ENCODE data around the gene FBXL15. TPM values are rescaled to one million over a fixed set of nuclear protein-coding genes. Genes with fewer than 3 reads are reported as not detected.

The FBXL15 gene
- total and polyA plus RNA-seq, 9 of the 15 experiments (the other 6 are each of a cell fraction or from before 2014, with no cell fraction given), result 0.08 to 25.9 (median 3.5) TPM

DNA sequence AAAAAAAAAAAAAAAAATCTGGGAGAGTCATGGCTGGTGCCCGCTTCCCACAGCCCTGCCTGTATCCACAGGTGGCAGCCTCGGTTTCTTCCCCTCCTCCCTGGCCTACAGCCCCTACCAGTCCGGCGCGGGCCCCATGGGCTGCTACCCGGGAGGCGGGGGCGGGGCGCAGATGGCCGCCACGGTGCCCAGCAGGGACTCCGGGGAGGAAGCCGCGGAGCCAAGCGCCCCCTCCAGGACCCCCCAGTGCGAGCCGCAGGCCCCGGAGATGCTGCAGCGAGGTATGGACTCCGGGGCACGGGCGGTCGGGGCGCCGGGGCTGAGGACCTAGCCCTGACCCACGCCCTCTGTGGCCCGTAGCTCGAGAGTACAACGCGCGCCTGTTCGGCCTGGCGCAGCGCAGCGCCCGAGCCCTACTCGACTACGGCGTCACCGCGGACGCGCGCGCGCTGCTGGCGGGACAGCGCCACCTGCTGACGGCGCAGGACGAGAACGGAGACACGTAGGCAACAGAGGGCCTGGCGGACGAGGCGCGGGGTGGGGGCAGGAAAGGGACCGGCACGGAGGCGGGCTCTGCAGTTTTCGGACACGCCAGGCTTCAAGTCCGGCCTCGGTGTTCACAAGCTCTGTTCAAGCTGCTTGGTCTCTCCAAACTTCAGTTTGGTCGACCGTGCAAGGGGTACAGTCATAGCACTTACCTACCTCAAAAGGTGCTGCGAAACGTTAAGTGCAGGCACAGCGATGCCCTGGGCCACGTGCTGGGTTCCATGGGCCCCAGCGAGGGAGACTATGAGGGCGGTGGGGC lies 21.2 kb upstream of the FBXL15 start (continued):
- TF ChIP-seq SNRNP70 (optimal IDR thresholded peaks at IDR 0.05; ENCODE audit: low read depth, low read length), result no peak
- TF ChIP-seq CSDE1 (IDR thresholded peaks at IDR 0.05), result no peak
- TF ChIP-seq, protein P1, sequence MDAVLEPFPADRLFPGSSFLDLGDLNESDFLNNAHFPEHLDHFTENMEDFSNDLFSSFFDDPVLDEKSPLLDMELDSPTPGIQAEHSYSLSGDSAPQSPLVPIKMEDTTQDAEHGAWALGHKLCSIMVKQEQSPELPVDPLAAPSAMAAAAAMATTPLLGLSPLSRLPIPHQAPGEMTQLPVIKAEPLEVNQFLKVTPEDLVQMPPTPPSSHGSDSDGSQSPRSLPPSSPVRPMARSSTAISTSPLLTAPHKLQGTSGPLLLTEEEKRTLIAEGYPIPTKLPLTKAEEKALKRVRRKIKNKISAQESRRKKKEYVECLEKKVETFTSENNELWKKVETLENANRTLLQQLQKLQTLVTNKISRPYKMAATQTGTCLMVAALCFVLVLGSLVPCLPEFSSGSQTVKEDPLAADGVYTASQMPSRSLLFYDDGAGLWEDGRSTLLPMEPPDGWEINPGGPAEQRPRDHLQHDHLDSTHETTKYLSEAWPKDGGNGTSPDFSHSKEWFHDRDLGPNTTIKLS (IDR thresholded peaks at IDR 0.05; ENCODE audit: borderline replicate concordance, low read depth), result peak; percentile 96

DNA sequence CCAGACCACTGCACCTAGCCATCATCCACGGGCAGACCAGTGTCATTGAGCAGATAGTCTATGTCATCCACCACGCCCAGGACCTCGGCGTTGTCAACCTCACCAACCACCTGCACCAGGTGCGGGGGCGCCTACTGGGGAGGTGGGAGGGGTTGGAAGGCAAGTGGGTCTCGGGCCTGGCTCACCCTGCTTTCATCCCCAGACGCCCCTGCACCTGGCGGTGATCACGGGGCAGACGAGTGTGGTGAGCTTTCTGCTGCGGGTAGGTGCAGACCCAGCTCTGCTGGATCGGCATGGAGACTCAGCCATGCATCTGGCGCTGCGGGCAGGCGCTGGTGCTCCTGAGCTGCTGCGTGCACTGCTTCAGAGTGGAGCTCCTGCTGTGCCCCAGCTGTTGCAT lies 20.6 kb upstream of the FBXL15 start:
- Histone ChIP-seq H3K9me3 (replicated peaks; ENCODE audit: control insufficient read depth, insufficient read depth, low read depth, low read length) (no peaks in the 10 kb centered on the region), H2AFZ (ENCODE audit: low read depth, low read length) (no peak overlapping the region; the same call in 1 of the 2 replicates), H3K79me2 (ENCODE audit: control insufficient read depth, insufficient read depth, low read length) (peaks cover 7% of the 10 kb centered on the region; the same call in 1 of the 3 replicates), H3K4me2 (ENCODE audit: insufficient read depth, low read length) (peak overlapping the region; percentile 72; the same call in 1 of the 2 replicates), H3K27ac (ENCODE audit: extremely low read depth, low read depth, low read length) (no peak overlapping the region; the same call in 2 of the 3 replicates), H3K9ac (ENCODE audit: insufficient read depth in 1 of 2, low read depth in 2 of 2, low read length in 2 of 2) (peak overlapping the region in 1 of 2 experiments; percentile 91; a peak in 2 of 4 replicates), H3K9me1 (ENCODE audit: control insufficient read depth, insufficient read depth, low read length) (no peaks in the 10 kb centered on the region), H3K4me3 (no peak overlapping the region), H3K4me1 (replicated peaks in 1 of 2; ENCODE audit: control insufficient read depth in 2 of 2, insufficient read depth in 2 of 2, low read length in 2 of 2) (peaks cover 17 to 62% of the 10 kb centered on the region in 2 experiments; a peak in 4 of 5 replicates), H3K36me3 (ENCODE audit: control insufficient read depth, insufficient read depth, low read length) (peaks cover 16% of the 10 kb centered on the region; the same call in 1 of the 3 replicates), H3K27me3 (ENCODE audit: control insufficient read depth in 2 of 2, insufficient read depth in 2 of 2, low read length in 2 of 2) (no peaks in the 10 kb centered on the region), H4K20me1 (replicated peaks; ENCODE audit: control insufficient read depth, insufficient read depth, low read length) (no peaks in the 10 kb centered on the region)
- POLR2A ChIA-PET, result interaction anchor here (0.6 to 1.1 kb wide), 4 partner anchors 156 to 1107 kb away, joined by 3 to 4 read pairs (median 4); no protein-coding TSS in a partner anchor
- TF ChIP-seq NONO (IDR thresholded peaks at IDR 0.05; ENCODE audit: low read depth in 2 of 2, low read length in 1 of 2) (no peak), POLR2G (IDR thresholded peaks at IDR 0.05; ENCODE audit: low read depth, low read length) (0 out of 2 replicates have a peak, but pooled peaks have one; percentile 27)
- TF ChIP-seq, protein P2, sequence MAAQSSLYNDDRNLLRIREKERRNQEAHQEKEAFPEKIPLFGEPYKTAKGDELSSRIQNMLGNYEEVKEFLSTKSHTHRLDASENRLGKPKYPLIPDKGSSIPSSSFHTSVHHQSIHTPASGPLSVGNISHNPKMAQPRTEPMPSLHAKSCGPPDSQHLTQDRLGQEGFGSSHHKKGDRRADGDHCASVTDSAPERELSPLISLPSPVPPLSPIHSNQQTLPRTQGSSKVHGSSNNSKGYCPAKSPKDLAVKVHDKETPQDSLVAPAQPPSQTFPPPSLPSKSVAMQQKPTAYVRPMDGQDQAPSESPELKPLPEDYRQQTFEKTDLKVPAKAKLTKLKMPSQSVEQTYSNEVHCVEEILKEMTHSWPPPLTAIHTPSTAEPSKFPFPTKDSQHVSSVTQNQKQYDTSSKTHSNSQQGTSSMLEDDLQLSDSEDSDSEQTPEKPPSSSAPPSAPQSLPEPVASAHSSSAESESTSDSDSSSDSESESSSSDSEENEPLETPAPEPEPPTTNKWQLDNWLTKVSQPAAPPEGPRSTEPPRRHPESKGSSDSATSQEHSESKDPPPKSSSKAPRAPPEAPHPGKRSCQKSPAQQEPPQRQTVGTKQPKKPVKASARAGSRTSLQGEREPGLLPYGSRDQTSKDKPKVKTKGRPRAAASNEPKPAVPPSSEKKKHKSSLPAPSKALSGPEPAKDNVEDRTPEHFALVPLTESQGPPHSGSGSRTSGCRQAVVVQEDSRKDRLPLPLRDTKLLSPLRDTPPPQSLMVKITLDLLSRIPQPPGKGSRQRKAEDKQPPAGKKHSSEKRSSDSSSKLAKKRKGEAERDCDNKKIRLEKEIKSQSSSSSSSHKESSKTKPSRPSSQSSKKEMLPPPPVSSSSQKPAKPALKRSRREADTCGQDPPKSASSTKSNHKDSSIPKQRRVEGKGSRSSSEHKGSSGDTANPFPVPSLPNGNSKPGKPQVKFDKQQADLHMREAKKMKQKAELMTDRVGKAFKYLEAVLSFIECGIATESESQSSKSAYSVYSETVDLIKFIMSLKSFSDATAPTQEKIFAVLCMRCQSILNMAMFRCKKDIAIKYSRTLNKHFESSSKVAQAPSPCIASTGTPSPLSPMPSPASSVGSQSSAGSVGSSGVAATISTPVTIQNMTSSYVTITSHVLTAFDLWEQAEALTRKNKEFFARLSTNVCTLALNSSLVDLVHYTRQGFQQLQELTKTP (IDR thresholded peaks at IDR 0.05; ENCODE audit: low read depth in 1 of 2, partially characterized antibody in 2 of 2), result no peak
- in situ Hi-C loops (cut with MboI), result no loop called here
- BruUV-seq (replicated peaks), result no TSS peak
- DNase-seq (ENCODE audit: extremely low read depth in 1 of 4, low spot score in 3 of 4) (no peak), ATAC-seq (no peak), FAIRE-seq (no peak)
- intact Hi-C loops (cut with micrococcal nuclease), result no loop called here
- 68% methylated on average over 12 of the region's 17 CpGs for WGBS (ENCODE audit: insufficient coverage, low coverage, missing lambda C conversion rate)
- CTCF ChIA-PET (ENCODE audit: low intra/inter-chr PET ratio), result interaction anchor here (2.0 kb wide), 1 partner anchor 170 kb away, joined by 12 read pairs; no protein-coding TSS in a partner anchor
